SK-N-SH (cell line): ENCODE results near the gene TPRKB. TPM values are rescaled to one million over a fixed set of nuclear protein-coding genes. Genes with fewer than 3 reads are reported as not detected.

Experiments
- CTCF ChIA-PET: fragments of 300-600, 350-600 bp; formaldehyde crosslinking; extraction: SDS; loops from one replicate; lab custom pipeline; 2021; lab: Yijun Ruan, JAX
- POLR2A ChIA-PET: fragments of 350-600 bp; sonication (Branson Sonifier 250); formaldehyde crosslinking; extraction: SDS; loops from one replicate; lab custom pipeline; 2020; ENCODE audit warnings: antibody characterized with exemption, inconsistent platforms; lab: Yijun Ruan, JAX
- DNase-seq: peaks from one replicate; pipeline ENCODE4 v3.0.0; 2012
- H2AFZ ChIP-seq: fragments of 200-600 bp; sonication (generic); 2 replicates; pipeline ENCODE4 v1.8.1; 2016; ENCODE audit warnings: antibody characterized with exemption, mild to moderate bottlenecking, low read depth
- H3F3A ChIP-seq: fragments of 200-600 bp; sonication (generic); replicated peaks from 2 replicates; pipeline ENCODE3; 2016; ENCODE audit warnings: antibody characterized with exemption, mild to moderate bottlenecking; ENCODE audit not compliant: insufficient read depth
- H3K27ac ChIP-seq, 2 experiments: fragments of 200-500 bp in 1 of 2; fragments of 200-600 bp in 1 of 2; sonication (Bioruptor generic) in 1 of 2; sonication (generic), shearing (Covaris generic) in 1 of 2; 2 replicates each; pipeline versions ENCODE4 v1.5.1 to v1.6.1; 2014 to 2016; ENCODE audit warnings: low read depth in 2 of 2, inconsistent platforms in 1 of 2, low read length in 1 of 2, mild to moderate bottlenecking in 1 of 2, mixed read lengths in 1 of 2
- H3K27me3 ChIP-seq: fragments of 200-600 bp; sonication (generic), shearing (Covaris generic); 2 replicates; pipeline ENCODE4 v1.6.1; 2016; ENCODE audit warnings: mixed run types; ENCODE audit not compliant: insufficient read depth
- H3K36me3 ChIP-seq, 2 experiments: fragments of 200-500 bp in 1 of 2; fragments of 200-600 bp in 1 of 2; sonication (Bioruptor generic) in 1 of 2; sonication (generic) in 1 of 2; replicated peaks in 1 of 2; 2 replicates each; pipeline versions ENCODE3 to v1.5.1; 2014 to 2016; ENCODE audit warnings: low read length in 1 of 2, mild to moderate bottlenecking in 1 of 2; ENCODE audit not compliant: insufficient read depth in 2 of 2, control insufficient read depth in 1 of 2
- H3K4me1 ChIP-seq, 2 experiments: fragments of 200-500 bp in 1 of 2; fragments of 200-600 bp in 1 of 2; sonication (Bioruptor generic) in 1 of 2; sonication (generic), shearing (Covaris generic) in 1 of 2; 2 replicates each; pipeline versions ENCODE4 v1.5.1 to v1.6.1; 2014 to 2016; ENCODE audit warnings: low read depth in 1 of 2, low read length in 1 of 2, mixed run types in 1 of 2; ENCODE audit not compliant: insufficient read depth in 2 of 2, control insufficient read depth in 1 of 2
- H3K4me2 ChIP-seq: fragments of 200-600 bp; sonication (generic), shearing (Covaris generic); 2 replicates; pipeline ENCODE4 v1.6.1; 2017; ENCODE audit warnings: mixed run types
- H3K4me3 ChIP-seq, 2 experiments: fragments of 200-500 bp in 1 of 2; fragments of 200-600 bp in 1 of 2; sonication (Bioruptor generic) in 1 of 2; sonication (generic), shearing (Covaris generic) in 1 of 2; 2 replicates each; pipeline versions ENCODE4 v1.5.1 to v1.8.1; 2014 to 2016; ENCODE audit warnings: low read depth in 2 of 2, inconsistent platforms in 1 of 2, low read length in 1 of 2, mild to moderate bottlenecking in 1 of 2, mixed read lengths in 1 of 2, moderate library complexity in 1 of 2
- H3K79me2 ChIP-seq: fragments of 200-600 bp; sonication (generic); 2 replicates; pipeline ENCODE4 v1.8.1; 2017; ENCODE audit warnings: mild to moderate bottlenecking; ENCODE audit not compliant: insufficient read depth
- H3K9ac ChIP-seq: fragments of 200-600 bp; sonication (generic); 2 replicates; pipeline ENCODE4 v1.6.1; 2017; ENCODE audit warnings: mixed run types
- H3K9me2 ChIP-seq: fragments of 200-600 bp; sonication (generic); 2 replicates; pipeline ENCODE4 v1.6.1; 2017; ENCODE audit warnings: mixed run types
- H3K9me3 ChIP-seq: fragments of 200-600 bp; sonication (generic); 2 replicates; pipeline ENCODE4 v1.6.1; 2017; ENCODE audit warnings: mixed run types, mild to moderate bottlenecking, moderate library complexity
- H4K20me1 ChIP-seq: fragments of 200-600 bp; sonication (generic); 2 replicates; pipeline ENCODE4 v1.6.1; 2017; ENCODE audit warnings: mild to moderate bottlenecking, mixed run types; ENCODE audit not compliant: insufficient read depth
- ELF1 ChIP-seq: IDR thresholded peaks from 2 replicates; pipeline ENCODE4 v1.4.0; 2012
- EP300 ChIP-seq, 2 experiments: IDR thresholded peaks; 2 replicates each; pipeline versions ENCODE4 v1.4.0 to v1.6.1; 2012; ENCODE audit warnings: borderline replicate concordance in 1 of 2, low read depth in 1 of 2, low read length in 1 of 2
- GABPA ChIP-seq: IDR thresholded peaks from 2 replicates; pipeline ENCODE4 v1.4.0; 2012; ENCODE audit warnings: low read depth, mild to moderate bottlenecking
- GATA2 ChIP-seq: sonication (generic); formaldehyde crosslinking; IDR thresholded peaks from 2 replicates; pipeline ENCODE4 v1.5.0; 2020; ENCODE audit warnings: mild to moderate bottlenecking, missing genetic modification reagents
- NFIC ChIP-seq: IDR thresholded peaks from 2 replicates; pipeline ENCODE4 v1.4.0; 2012; ENCODE audit warnings: borderline replicate concordance
- RCOR1 ChIP-seq: fragments of 150-350 bp; IDR thresholded peaks from 2 replicates; pipeline ENCODE4 v1.6.1; 2017; ENCODE audit warnings: antibody characterized with exemption, low read length
- RFX5 ChIP-seq: IDR thresholded peaks from 2 replicates; pipeline ENCODE4 v1.6.1; 2012; ENCODE audit warnings: mild to moderate bottlenecking, improper control_type of control experiment, low read length
- SIN3A ChIP-seq: IDR thresholded peaks from 2 replicates; pipeline ENCODE4 v1.6.1; 2012; ENCODE audit warnings: low read depth, mild to moderate bottlenecking, low read length, moderate library complexity, borderline replicate concordance
- SMC3 ChIP-seq: IDR thresholded peaks from 2 replicates; pipeline ENCODE4 v1.6.1; 2012; ENCODE audit warnings: low read depth, low read length, improper control_type of control experiment
- TAF1 ChIP-seq: IDR thresholded peaks from 2 replicates; pipeline ENCODE4 v1.6.1; 2012; ENCODE audit warnings: low read depth, mild to moderate bottlenecking, low read length, moderate library complexity, borderline replicate concordance
- TCF12 ChIP-seq: IDR thresholded peaks from 2 replicates; pipeline ENCODE4 v1.4.0; 2012
- WGBS: methylation state at CpG from one replicate; pipeline ENCODE4 v1.1.6; 2017; ENCODE audit warnings: low lambda C conversion rate; 5-methylcytosine and 5-hydroxymethylcytosine counted together
- polyA plus RNA-seq, 3 experiments: library from polyadenylated mRNA; depleted of rRNA; stranded (reverse); fragments of >200 nt; gene quantifications; 2 replicates each; pipeline ENCODE4 v1.2.3, GENCODE V29; 2012
- TF ChIP-seq, protein P1 (sequence below): fragments of 200-600 bp; sonication (generic); IDR thresholded peaks from 2 replicates; pipeline ENCODE4 v1.6.1; 2017; ENCODE audit warnings: antibody characterized with exemption, mild to moderate bottlenecking, moderate library complexity
- TF ChIP-seq, protein P2 (sequence below): IDR thresholded peaks from 2 replicates; pipeline ENCODE4 v1.4.0; 2012; ENCODE audit warnings: low read depth, borderline replicate concordance
- TF ChIP-seq, protein P3 (sequence below): IDR thresholded peaks from 2 replicates; pipeline ENCODE4; 2012
- TF ChIP-seq, protein P4 (sequence below): IDR thresholded peaks from 2 replicates; pipeline ENCODE4 v1.4.0; 2012; ENCODE audit warnings: low read depth, borderline replicate concordance
- TF ChIP-seq, protein P5 (sequence below): fragments of 150-350 bp; IDR thresholded peaks from 2 replicates; pipeline ENCODE4 v1.6.1; 2017; ENCODE audit warnings: antibody characterized with exemption, low read length, low read depth, borderline replicate concordance
- TF ChIP-seq, protein P6 (sequence below): fragments of 150-350 bp; IDR thresholded peaks from 2 replicates; pipeline ENCODE4 v1.6.1; 2016; ENCODE audit warnings: mild to moderate bottlenecking, low read depth, low read length

The TPRKB gene
- polyA plus RNA-seq, 1 of the 3 experiments (the other 2 are of a cell fraction) = 32.1 TPM

DNA sequence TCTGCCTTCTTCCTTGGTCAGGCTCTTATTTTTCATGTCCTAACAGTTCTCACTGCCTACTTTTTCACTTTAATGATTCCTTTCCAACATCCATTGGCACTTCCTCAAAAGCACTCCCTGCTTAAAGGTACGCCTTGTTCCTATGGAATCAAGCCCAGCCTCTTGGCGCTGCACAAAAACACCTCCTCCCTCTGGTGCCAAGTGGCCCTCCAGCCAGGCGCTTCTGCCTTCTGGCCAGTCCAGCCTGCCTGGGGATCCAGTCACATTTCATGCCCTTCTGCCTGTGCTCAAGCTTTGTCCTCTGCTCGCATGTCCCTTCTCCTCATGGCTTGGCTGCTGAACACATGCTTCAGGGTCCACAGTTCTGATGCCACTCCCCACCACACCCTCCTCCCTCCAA lies 6.3 kb downstream of the TPRKB start (continued):
- TF ChIP-seq, protein P1, sequence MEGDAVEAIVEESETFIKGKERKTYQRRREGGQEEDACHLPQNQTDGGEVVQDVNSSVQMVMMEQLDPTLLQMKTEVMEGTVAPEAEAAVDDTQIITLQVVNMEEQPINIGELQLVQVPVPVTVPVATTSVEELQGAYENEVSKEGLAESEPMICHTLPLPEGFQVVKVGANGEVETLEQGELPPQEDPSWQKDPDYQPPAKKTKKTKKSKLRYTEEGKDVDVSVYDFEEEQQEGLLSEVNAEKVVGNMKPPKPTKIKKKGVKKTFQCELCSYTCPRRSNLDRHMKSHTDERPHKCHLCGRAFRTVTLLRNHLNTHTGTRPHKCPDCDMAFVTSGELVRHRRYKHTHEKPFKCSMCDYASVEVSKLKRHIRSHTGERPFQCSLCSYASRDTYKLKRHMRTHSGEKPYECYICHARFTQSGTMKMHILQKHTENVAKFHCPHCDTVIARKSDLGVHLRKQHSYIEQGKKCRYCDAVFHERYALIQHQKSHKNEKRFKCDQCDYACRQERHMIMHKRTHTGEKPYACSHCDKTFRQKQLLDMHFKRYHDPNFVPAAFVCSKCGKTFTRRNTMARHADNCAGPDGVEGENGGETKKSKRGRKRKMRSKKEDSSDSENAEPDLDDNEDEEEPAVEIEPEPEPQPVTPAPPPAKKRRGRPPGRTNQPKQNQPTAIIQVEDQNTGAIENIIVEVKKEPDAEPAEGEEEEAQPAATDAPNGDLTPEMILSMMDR = no peak
- no peak for TF ChIP-seq TCF12
- TF ChIP-seq, protein P2, sequence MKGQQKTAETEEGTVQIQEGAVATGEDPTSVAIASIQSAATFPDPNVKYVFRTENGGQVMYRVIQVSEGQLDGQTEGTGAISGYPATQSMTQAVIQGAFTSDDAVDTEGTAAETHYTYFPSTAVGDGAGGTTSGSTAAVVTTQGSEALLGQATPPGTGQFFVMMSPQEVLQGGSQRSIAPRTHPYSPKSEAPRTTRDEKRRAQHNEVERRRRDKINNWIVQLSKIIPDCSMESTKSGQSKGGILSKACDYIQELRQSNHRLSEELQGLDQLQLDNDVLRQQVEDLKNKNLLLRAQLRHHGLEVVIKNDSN = no peak
- no peak for TF ChIP-seq GATA2 (CRISPR knock-in tag)
- TF ChIP-seq NFIC = no peak
- no peak for TF ChIP-seq RFX5
- TF ChIP-seq, all 33 proteins: peak for 0

DNA sequence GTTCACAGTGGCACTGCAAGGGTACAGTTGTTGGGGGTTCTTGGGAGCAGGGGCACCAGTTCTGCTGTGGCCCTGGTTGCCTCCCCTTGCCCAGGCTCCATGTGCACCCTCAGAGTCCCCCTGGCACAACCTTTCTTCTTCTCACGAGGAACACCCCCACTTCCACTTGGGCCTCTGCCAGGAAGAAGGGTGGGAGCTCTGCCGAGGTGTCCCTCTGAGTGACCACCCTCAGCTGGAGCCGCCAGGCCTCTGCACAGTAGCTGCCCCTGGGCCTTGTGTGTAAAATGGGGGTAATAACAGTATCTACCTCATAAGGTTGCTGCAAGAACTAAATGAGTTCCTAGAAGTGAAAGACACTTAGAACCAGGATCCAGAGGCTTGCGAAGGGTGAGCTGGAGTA lies 8.4 kb downstream of the TPRKB start:
- no peak for DNase-seq
- WGBS = 82% methylated on average over 3 of the region's 4 CpGs
- Histone ChIP-seq H3K4me2 (no peak overlapping the region), H3F3A (peaks cover 4% of the 10 kb centered on the region), H3K27ac (no peak overlapping the region), H4K20me1 (no peaks in the 10 kb centered on the region), H3K9ac (no peak overlapping the region), H3K9me2 (no peaks in the 10 kb centered on the region), H3K4me1 (no peaks in the 10 kb centered on the region), H3K36me3 (peaks cover 42 to 44% of the 10 kb centered on the region in 2 experiments), H3K9me3 (no peaks in the 10 kb centered on the region), H2AFZ (no peak overlapping the region), H3K27me3 (no peaks in the 10 kb centered on the region), H3K4me3 (no peak overlapping the region), H3K79me2 (no peaks in the 10 kb centered on the region)
- CTCF ChIA-PET = no interaction called here
- POLR2A ChIA-PET = interaction anchor here (1.0 kb wide), 1 partner anchor 8 kb away, joined by 3 read pairs; the partner anchor contains the start of gene TPRKB
- TF ChIP-seq EP300 (IDR thresholded peaks at IDR 0.05; ENCODE audit: borderline replicate concordance in 1 of 2, low read depth in 1 of 2, low read length in 1 of 2) (no peak), RCOR1 (no peak), ELF1 (no peak), GABPA (no peak), SMC3 (no peak), SIN3A (no peak), TAF1 (no peak)
- TF ChIP-seq, protein P3, sequence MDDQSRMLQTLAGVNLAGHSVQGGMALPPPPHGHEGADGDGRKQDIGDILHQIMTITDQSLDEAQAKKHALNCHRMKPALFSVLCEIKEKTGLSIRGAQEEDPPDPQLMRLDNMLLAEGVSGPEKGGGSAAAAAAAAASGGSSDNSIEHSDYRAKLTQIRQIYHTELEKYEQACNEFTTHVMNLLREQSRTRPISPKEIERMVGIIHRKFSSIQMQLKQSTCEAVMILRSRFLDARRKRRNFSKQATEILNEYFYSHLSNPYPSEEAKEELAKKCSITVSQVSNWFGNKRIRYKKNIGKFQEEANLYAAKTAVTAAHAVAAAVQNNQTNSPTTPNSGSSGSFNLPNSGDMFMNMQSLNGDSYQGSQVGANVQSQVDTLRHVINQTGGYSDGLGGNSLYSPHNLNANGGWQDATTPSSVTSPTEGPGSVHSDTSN = no peak
- TF ChIP-seq, protein P4, sequence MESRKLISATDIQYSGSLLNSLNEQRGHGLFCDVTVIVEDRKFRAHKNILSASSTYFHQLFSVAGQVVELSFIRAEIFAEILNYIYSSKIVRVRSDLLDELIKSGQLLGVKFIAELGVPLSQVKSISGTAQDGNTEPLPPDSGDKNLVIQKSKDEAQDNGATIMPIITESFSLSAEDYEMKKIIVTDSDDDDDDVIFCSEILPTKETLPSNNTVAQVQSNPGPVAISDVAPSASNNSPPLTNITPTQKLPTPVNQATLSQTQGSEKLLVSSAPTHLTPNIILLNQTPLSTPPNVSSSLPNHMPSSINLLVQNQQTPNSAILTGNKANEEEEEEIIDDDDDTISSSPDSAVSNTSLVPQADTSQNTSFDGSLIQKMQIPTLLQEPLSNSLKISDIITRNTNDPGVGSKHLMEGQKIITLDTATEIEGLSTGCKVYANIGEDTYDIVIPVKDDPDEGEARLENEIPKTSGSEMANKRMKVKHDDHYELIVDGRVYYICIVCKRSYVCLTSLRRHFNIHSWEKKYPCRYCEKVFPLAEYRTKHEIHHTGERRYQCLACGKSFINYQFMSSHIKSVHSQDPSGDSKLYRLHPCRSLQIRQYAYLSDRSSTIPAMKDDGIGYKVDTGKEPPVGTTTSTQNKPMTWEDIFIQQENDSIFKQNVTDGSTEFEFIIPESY = no peak
- TF ChIP-seq, protein P5, sequence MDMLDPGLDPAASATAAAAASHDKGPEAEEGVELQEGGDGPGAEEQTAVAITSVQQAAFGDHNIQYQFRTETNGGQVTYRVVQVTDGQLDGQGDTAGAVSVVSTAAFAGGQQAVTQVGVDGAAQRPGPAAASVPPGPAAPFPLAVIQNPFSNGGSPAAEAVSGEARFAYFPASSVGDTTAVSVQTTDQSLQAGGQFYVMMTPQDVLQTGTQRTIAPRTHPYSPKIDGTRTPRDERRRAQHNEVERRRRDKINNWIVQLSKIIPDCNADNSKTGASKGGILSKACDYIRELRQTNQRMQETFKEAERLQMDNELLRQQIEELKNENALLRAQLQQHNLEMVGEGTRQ = no peak
- TF ChIP-seq, protein P6, sequence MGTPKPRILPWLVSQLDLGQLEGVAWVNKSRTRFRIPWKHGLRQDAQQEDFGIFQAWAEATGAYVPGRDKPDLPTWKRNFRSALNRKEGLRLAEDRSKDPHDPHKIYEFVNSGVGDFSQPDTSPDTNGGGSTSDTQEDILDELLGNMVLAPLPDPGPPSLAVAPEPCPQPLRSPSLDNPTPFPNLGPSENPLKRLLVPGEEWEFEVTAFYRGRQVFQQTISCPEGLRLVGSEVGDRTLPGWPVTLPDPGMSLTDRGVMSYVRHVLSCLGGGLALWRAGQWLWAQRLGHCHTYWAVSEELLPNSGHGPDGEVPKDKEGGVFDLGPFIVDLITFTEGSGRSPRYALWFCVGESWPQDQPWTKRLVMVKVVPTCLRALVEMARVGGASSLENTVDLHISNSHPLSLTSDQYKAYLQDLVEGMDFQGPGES = no peak
